ENCODE results near the gene DDX6.

The DDX6 gene

GRCh38 chr11:118748056-118748455 is 42.9 kb downstream of the DDX6 start:
- no peak overlapping the region for H3K9ac ChIP-seq
- H3K27me3 ChIP-seq (ENCODE audit: insufficient read depth, low read depth): no peaks in the 10 kb centered on the region
- no peaks in the 10 kb centered on the region for H3K79me2 ChIP-seq (ENCODE audit: insufficient read depth, low read depth)
- H3K4me3 ChIP-seq (IDR thresholded peaks at IDR 0.05; ENCODE audit: insufficient read depth, low read depth, low read length): no peak overlapping the region
- TF ChIP-seq, protein P1, sequence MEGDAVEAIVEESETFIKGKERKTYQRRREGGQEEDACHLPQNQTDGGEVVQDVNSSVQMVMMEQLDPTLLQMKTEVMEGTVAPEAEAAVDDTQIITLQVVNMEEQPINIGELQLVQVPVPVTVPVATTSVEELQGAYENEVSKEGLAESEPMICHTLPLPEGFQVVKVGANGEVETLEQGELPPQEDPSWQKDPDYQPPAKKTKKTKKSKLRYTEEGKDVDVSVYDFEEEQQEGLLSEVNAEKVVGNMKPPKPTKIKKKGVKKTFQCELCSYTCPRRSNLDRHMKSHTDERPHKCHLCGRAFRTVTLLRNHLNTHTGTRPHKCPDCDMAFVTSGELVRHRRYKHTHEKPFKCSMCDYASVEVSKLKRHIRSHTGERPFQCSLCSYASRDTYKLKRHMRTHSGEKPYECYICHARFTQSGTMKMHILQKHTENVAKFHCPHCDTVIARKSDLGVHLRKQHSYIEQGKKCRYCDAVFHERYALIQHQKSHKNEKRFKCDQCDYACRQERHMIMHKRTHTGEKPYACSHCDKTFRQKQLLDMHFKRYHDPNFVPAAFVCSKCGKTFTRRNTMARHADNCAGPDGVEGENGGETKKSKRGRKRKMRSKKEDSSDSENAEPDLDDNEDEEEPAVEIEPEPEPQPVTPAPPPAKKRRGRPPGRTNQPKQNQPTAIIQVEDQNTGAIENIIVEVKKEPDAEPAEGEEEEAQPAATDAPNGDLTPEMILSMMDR (conservative IDR thresholded peaks at IDR 0.05; ENCODE audit: low read depth, low read length): no peak
- H3K4me1 ChIP-seq (ENCODE audit: low read depth, poor library complexity, severe bottlenecking): no peaks in the 10 kb centered on the region
- no peaks in the 10 kb centered on the region for H3K36me3 ChIP-seq (ENCODE audit: insufficient read depth)
- H3K27ac ChIP-seq: no peak overlapping the region
- H3K4me2 ChIP-seq: no peak overlapping the region
- no peak overlapping the region for H2AFZ ChIP-seq (ENCODE audit: low read depth)
- H4K20me1 ChIP-seq (ENCODE audit: insufficient read depth): no peaks in the 10 kb centered on the region

- Histone ChIP-seq H3K27me3 (ENCODE audit: insufficient read depth, low read depth) (no peaks in the 10 kb centered on the region), H3K36me3 (ENCODE audit: insufficient read depth) (no peaks in the 10 kb centered on the region), H3K4me2 (no peak overlapping the region), H2AFZ (ENCODE audit: low read depth) (no peak overlapping the region), H3K4me1 (ENCODE audit: low read depth, poor library complexity, severe bottlenecking) (no peaks in the 10 kb centered on the region), H3K27ac (no peak overlapping the region), H3K9ac (no peak overlapping the region), H4K20me1 (ENCODE audit: insufficient read depth) (no peaks in the 10 kb centered on the region), H3K4me3 (IDR thresholded peaks at IDR 0.05; ENCODE audit: insufficient read depth, low read depth, low read length) (no peak overlapping the region), H3K79me2 (ENCODE audit: insufficient read depth, low read depth) (no peaks in the 10 kb centered on the region)
- TF ChIP-seq, protein P1 (conservative IDR thresholded peaks at IDR 0.05; ENCODE audit: low read depth, low read length): no peak
Observed at GRCh38 chr11:118746988-118747585, 43.9 kb downstream of the DDX6 start.

- Histone ChIP-seq H3K79me2 (ENCODE audit: insufficient read depth, low read depth) (no peaks in the 10 kb centered on the region), H3K27me3 (ENCODE audit: insufficient read depth, low read depth) (no peaks in the 10 kb centered on the region), H2AFZ (ENCODE audit: low read depth) (no peak overlapping the region), H3K36me3 (ENCODE audit: insufficient read depth) (no peaks in the 10 kb centered on the region), H3K27ac (no peak overlapping the region), H3K4me3 (IDR thresholded peaks at IDR 0.05; ENCODE audit: insufficient read depth, low read depth, low read length) (no peak overlapping the region), H3K4me2 (no peak overlapping the region), H3K4me1 (ENCODE audit: low read depth, poor library complexity, severe bottlenecking) (no peaks in the 10 kb centered on the region), H3K9ac (no peak overlapping the region), H4K20me1 (ENCODE audit: insufficient read depth) (no peaks in the 10 kb centered on the region)
- TF ChIP-seq, protein P1 (conservative IDR thresholded peaks at IDR 0.05; ENCODE audit: low read depth, low read length): no peak
Observed at GRCh38 chr11:118744046-118744445, 46.9 kb downstream of the DDX6 start.

DNA sequence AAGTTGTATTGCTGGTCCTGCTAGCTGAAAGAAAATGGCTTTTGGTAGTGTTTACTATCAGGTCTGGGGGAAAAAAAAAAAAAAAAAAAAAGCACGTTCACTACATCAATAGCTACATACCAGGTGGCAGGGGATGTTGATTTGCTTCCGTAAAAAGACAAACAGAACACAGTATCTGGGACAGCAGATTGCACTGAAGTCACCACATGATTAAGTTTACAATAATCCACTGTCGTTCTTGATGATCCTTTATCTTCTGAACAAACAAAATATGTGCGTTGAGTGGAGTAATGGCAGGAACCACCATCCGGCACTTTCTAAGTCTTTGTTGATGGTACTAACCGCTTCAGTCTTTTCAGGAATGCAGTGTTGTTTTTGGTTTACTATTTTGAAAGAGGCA is 48.7 kb downstream of the DDX6 start:
- H3K79me2 ChIP-seq (ENCODE audit: insufficient read depth, low read depth): no peaks in the 10 kb centered on the region
- H2AFZ ChIP-seq (ENCODE audit: low read depth): no peak overlapping the region

More for the DNA sequence above, 48.7 kb downstream of the DDX6 start:
- no peak overlapping the region for H3K4me3 ChIP-seq (IDR thresholded peaks at IDR 0.05; ENCODE audit: insufficient read depth, low read depth, low read length)
- no peaks in the 10 kb centered on the region for H4K20me1 ChIP-seq (ENCODE audit: insufficient read depth)
- H3K9ac ChIP-seq: no peak overlapping the region
- no peak overlapping the region for H3K4me2 ChIP-seq
- H3K27ac ChIP-seq: no peak overlapping the region
- no peaks in the 10 kb centered on the region for H3K4me1 ChIP-seq (ENCODE audit: low read depth, poor library complexity, severe bottlenecking)
- H3K27me3 ChIP-seq (ENCODE audit: insufficient read depth, low read depth): no peaks in the 10 kb centered on the region
- H3K36me3 ChIP-seq (ENCODE audit: insufficient read depth): no peaks in the 10 kb centered on the region
- TF ChIP-seq, protein P1 (conservative IDR thresholded peaks at IDR 0.05; ENCODE audit: low read depth, low read length): no peak
